Sigmoid colon (tissue), 7 donors: Measurements from ENCODE around the gene FBXW11. TPM values are rescaled to one million over a fixed set of nuclear protein-coding genes. Genes with fewer than 3 reads are reported as not detected.
"Not testable (repeated sequence)": the region's sequence is repeated elsewhere in the genome, so short reads cannot be mapped to it uniquely, and the experiment has no call there.

ENCODE experiments used
- DNase-seq: peaks from one replicate; pipeline ENCODE4 v3.0.0-alpha.2; 2019
- H3K27ac ChIP-seq, 4 donors: fragments of 200-600 bp; sonication (generic); one replicate each; pipeline ENCODE4 v1.5.1; 2016 to 2019; ENCODE audit warnings: mild to moderate bottlenecking in 1 of 4
- H3K27me3 ChIP-seq, 3 donors: fragments of 200-600 bp; sonication (generic); one replicate each; pipeline ENCODE4 v1.5.1; 2019; ENCODE audit warnings: mild to moderate bottlenecking in 1 of 3
- H3K36me3 ChIP-seq, 4 donors: fragments of 200-600 bp; sonication (generic); one replicate each; pipeline ENCODE4 v1.5.1; 2016 to 2019
- H3K4me1 ChIP-seq, 4 donors: fragments of 200-600 bp; sonication (generic); one replicate each; pipeline ENCODE4 v1.5.1; 2017 to 2019
- H3K4me3 ChIP-seq, 4 donors: fragments of 200-600 bp; sonication (generic); one replicate each; pipeline ENCODE4 v1.5.1; 2017 to 2019; ENCODE audit warnings: mild to moderate bottlenecking in 2 of 4, moderate library complexity in 1 of 4
- H3K9me3 ChIP-seq, 4 donors: fragments of 200-600 bp in 3 of 4; sonication (generic) in 3 of 4; one replicate each; pipeline versions ENCODE4 v1.5.1 to v1.6.1; 2013 to 2019
- CTCF ChIP-seq, 4 experiments: fragments of 450-650 bp in 3 of 4; fragments of 200-600 bp in 1 of 4; IDR thresholded peaks; one replicate each; pipeline ENCODE4 v1.5.1; 2016 to 2019; ENCODE audit warnings: antibody characterized with exemption in 4 of 4, mild to moderate bottlenecking in 3 of 4, moderate library complexity in 2 of 4
- EP300 ChIP-seq, 4 donors: sonication (generic); formaldehyde crosslinking; IDR thresholded peaks; one replicate each; pipeline ENCODE4 v1.6.1; 2017; ENCODE audit warnings: antibody characterized with exemption in 4 of 4
- POLR2A ChIP-seq, 2 donors: fragments of 450-650 bp; IDR thresholded peaks; one replicate each; pipeline ENCODE4 v1.6.1; 2016; ENCODE audit warnings: antibody characterized with exemption in 2 of 2, mild to moderate bottlenecking in 2 of 2, moderate library complexity in 2 of 2
- POLR2AphosphoS5 ChIP-seq, 4 donors: sonication (generic); formaldehyde crosslinking; IDR thresholded peaks; one replicate each; pipeline ENCODE4 v1.6.1; 2017; ENCODE audit warnings: antibody characterized with exemption in 4 of 4
- WGBS, 2 donors: extraction: QIAGEN DNeasy Blood & Tissue Kit; methylation state at CpG; one replicate each; pipeline ENCODE4 v1.1.7; 2013; 5-methylcytosine and 5-hydroxymethylcytosine counted together
- intact Hi-C: fragments of 100-400 bp; cut with DNase I; formaldehyde crosslinking; loops from one replicate; pipeline ENCODE4 v1.15.1; 2023
- polyA plus RNA-seq, 3 donors: library from polyadenylated mRNA; stranded (reverse); fragments of 200-250 nt; gene quantifications; one replicate each; pipeline ENCODE4 v1.2.3, GENCODE V29; 2013
- total RNA-seq, 4 donors: library from RNA; depleted of rRNA; stranded (reverse); fragments of >200 nt; gene quantifications; one replicate each; pipeline ENCODE4 v1.1.0, GENCODE V29; 2016
- donor health status: healthy with polysubstance abuse.
- donor health status: Bipolar disorder and iron deficiency.
- donor health status: healthy.

The FBXW11 gene
- total and polyA plus RNA-seq, 7 donors: 14.4 to 67.1 (median 42.9) TPM

GRCh38 chr5:171891595-171891994 is 114.8 kb downstream of the FBXW11 start:
- no peaks in the 10 kb centered on the region for H3K9me3 ChIP-seq
- intact Hi-C loops: no loop called here
- no peaks in the 10 kb centered on the region for H3K27me3 ChIP-seq
- H3K4me3 ChIP-seq: no peak overlapping the region
- H3K36me3 ChIP-seq: peaks cover 0 to 29% (median 3%) of the 10 kb centered on the region in 4 donors
- DNase-seq: no peak
- WGBS, 2 donors: 78% methylated on average over 6 of the region's 6 CpGs
- H3K27ac ChIP-seq: no peak overlapping the region
- TF ChIP-seq POLR2A (IDR thresholded peaks at IDR 0.05) (no peak), CTCF (IDR thresholded peaks at IDR 0.05) (no peak), EP300 (IDR thresholded peaks at IDR 0.05) (no peak), POLR2AphosphoS5 (IDR thresholded peaks at IDR 0.05) (no peak)
- peaks cover 0 to 13% (median 4%) of the 10 kb centered on the region in 4 donors for H3K4me1 ChIP-seq

- WGBS, 2 donors: 94 to 96% methylated on average over 4 of the region's 4 CpGs
- peaks cover 0 to 13% (median 4%) of the 10 kb centered on the region in 4 donors for H3K4me1 ChIP-seq
- H3K36me3 ChIP-seq: peaks cover 0 to 29% (median 3%) of the 10 kb centered on the region in 4 donors
- TF ChIP-seq CTCF (IDR thresholded peaks at IDR 0.05): no peak
- no peak for TF ChIP-seq POLR2AphosphoS5 (IDR thresholded peaks at IDR 0.05)
- no peak for TF ChIP-seq POLR2A (IDR thresholded peaks at IDR 0.05)
- TF ChIP-seq EP300 (IDR thresholded peaks at IDR 0.05): no peak
- DNase-seq: no peak
- no peaks in the 10 kb centered on the region for H3K27me3 ChIP-seq
- no peak overlapping the region for H3K4me3 ChIP-seq
- no peak overlapping the region for H3K27ac ChIP-seq
- intact Hi-C loops: no loop called here
- H3K9me3 ChIP-seq: no peaks in the 10 kb centered on the region
Measured at GRCh38 chr5:171891150-171891549, 115.3 kb downstream of the FBXW11 start.

GRCh38 chr5:171888051-171888481 is 118.4 kb downstream of the FBXW11 start:
- Histone ChIP-seq H3K4me1 (peaks cover 0 to 3% (median 0%) of the 10 kb centered on the region in 4 donors), H3K36me3 (peaks cover 0 to 29% (median 3%) of the 10 kb centered on the region in 4 donors), H3K9me3 (no peaks in the 10 kb centered on the region), H3K4me3 (no peak overlapping the region), H3K27ac (no peak overlapping the region), H3K27me3 (no peaks in the 10 kb centered on the region)
- intact Hi-C loops: no loop called here
- 93 to 95% methylated on average over 3 of the region's 3 CpGs for WGBS, 2 donors
- TF ChIP-seq POLR2A (IDR thresholded peaks at IDR 0.05): no peak
- no peak for TF ChIP-seq POLR2AphosphoS5 (IDR thresholded peaks at IDR 0.05)
- no peak for TF ChIP-seq EP300 (IDR thresholded peaks at IDR 0.05)
- TF ChIP-seq CTCF (IDR thresholded peaks at IDR 0.05): no peak
- no peak for DNase-seq

- H3K27me3 ChIP-seq, DNase-seq, H3K4me3 ChIP-seq, H3K27ac ChIP-seq, intact Hi-C loops, H3K9me3 ChIP-seq, H3K4me1 ChIP-seq: not testable (repeated sequence)
- WGBS, 2 donors: no CpG with 5 or more reads among the region's 2 CpGs
- peaks cover 0 to 25% (median 0%) of the 10 kb centered on the region in 4 donors for H3K36me3 ChIP-seq
Measured at GRCh38 chr5:171886037-171886436, 120.4 kb downstream of the FBXW11 start.

- Histone ChIP-seq H3K4me1 (no peaks in the 10 kb centered on the region), H3K36me3 (peaks cover 0 to 9% (median 4%) of the 10 kb centered on the region in 4 donors), H3K4me3 (no peak overlapping the region), H3K27ac (no peak overlapping the region), H3K9me3 (no peaks in the 10 kb centered on the region), H3K27me3 (no peaks in the 10 kb centered on the region)
- intact Hi-C loops: no loop called here
- TF ChIP-seq POLR2AphosphoS5 (IDR thresholded peaks at IDR 0.05): no peak
- no peak for TF ChIP-seq EP300 (IDR thresholded peaks at IDR 0.05)
- no peak for TF ChIP-seq POLR2A (IDR thresholded peaks at IDR 0.05)
- no peak for TF ChIP-seq CTCF (IDR thresholded peaks at IDR 0.05)
- 89 to 96% methylated on average over 4 of the region's 4 CpGs for WGBS, 2 donors
- DNase-seq: no peak
Measured at GRCh38 chr5:171882118-171882517, 124.3 kb downstream of the FBXW11 start.
